ENCODE measurements around the gene HEATR5A.
"Not testable (repeated sequence)": the region's sequence is repeated elsewhere in the genome, so short reads cannot be mapped to it uniquely, and the experiment has no call there.

HEATR5A gene

DNA sequence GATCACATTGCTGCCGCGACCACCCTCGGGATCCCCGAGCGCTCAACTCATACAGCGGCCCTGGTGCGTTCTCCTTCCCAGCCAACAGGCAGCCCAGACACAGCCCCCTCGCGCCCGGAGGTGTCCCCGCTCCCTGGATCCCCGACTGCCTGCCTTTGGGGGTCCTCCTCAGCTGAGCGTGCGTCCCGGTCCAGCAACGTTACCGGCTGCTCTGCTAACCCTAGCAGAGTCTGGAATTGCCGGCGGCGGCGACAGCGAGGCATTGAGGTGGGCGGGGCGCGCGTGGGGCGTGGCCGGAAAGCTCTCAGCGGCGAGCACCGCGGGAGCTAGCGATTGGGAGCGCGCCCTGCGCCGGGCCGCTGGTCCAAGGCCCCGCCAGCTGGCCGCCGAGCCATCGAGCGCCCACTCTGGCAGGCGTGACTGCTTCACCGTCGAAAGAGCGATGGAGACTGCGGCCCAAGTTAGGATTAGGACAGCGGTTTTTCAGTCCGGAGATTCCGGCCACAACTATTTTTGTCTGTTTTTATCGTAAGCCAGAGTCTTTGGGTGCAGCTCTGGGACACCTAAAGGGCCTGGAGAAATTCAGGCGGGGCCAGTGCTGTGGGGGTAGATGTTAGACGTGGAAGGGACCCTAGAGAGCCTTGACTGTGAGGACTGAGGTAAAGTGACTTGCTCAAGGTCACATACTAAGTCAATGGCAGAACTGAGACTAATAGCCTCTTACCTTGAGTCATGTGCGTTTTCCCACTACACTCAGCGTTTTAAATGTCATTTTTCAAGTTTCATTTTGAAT lies at the start of gene HEATR5A:
HEATR5A (minus strand) TSS at position 232 of the 793 bp plus-strand sequence. CDS start 17,575 bp downstream, outside the sequence.
- DNase-seq: peak; percentile 77 to 90 (median 84)

DNA sequence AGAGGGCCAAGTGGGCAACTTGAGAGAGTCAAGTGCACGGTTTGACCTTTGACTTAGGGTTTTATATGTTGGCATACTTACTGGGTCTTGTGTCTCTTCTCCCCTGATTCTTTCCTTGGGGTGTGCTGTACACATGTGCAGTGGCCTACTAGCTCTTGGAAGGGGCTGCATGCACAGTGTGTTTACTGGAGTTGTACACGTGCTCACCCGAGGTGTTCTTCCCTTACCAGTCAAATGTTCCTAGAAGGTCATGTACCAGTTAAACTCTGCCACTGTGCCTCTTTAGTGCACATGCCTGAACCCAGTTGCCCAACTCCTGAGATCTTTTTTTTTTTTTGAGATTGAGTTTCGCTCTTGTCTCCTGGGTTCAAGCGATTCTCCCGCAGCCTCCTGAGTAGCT lies 46.2 kb upstream of the HEATR5A start:
- no peak for DNase-seq

DNA sequence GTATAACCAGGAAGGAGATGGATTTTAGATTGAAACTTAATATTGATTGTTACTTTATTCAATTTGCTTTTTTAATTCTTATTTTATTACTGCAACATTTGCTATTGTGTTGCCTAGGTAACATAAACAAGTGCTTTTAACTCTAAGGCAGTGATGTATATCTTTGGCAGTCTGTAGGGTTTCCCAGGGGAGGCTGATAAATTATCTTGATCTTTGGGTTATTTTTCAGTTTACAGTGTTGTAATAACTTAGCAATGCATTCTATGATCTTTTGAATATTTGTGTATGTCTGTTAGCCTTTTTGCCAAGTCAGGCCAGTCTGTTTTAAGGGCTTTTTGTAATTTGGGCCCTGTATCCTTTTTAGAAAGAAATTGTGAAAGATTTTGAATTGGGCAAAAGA lies 44.8 kb upstream of the HEATR5A start:
- DNase-seq: no peak

DNA sequence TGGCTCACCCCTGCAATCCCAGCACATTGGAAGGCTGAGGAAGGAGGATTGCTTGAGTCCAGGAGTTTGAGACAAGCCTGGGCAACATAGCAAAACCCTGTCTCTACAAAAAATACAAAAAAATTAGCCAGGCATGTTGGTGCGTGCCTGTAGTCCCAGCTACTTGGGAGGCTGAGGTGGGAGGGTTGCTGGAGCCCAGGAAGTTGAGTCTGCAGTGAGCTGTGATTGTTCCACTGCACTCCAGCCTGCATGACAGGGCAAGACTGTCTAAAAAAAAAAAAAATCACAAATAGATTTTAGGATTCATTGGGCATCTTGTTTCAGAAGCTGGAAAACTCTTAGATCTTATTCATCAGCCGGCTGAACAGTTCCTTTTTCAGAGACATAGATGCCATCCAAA lies 42.1 kb upstream of the HEATR5A start:
- DNase-seq: not testable (repeated sequence)

DNA sequence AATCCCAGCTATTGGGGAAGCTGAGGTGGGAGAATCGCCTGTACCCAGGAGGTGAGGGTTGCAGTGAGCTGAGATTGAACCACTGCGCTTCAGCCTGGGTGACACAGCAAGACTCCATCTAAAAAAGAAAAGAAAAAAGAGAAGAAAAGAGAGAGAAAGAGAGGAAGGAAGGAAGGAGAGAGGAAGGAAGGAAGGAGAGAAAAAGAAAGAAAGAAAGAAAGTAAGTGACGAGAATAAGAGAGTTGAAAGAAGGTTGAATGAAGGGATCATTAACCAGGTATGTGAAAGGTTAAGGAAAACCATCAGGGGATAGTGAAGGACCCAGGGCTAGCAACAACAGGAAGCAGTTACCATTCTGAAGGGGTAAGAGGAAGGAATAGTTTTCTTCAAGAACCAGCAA lies 41.2 kb upstream of the HEATR5A start:
- DNase-seq: no peak

GRCh38 chr14:31457665-31458659 lies 37.6 kb upstream of the HEATR5A start:
- no peak for DNase-seq

DNA sequence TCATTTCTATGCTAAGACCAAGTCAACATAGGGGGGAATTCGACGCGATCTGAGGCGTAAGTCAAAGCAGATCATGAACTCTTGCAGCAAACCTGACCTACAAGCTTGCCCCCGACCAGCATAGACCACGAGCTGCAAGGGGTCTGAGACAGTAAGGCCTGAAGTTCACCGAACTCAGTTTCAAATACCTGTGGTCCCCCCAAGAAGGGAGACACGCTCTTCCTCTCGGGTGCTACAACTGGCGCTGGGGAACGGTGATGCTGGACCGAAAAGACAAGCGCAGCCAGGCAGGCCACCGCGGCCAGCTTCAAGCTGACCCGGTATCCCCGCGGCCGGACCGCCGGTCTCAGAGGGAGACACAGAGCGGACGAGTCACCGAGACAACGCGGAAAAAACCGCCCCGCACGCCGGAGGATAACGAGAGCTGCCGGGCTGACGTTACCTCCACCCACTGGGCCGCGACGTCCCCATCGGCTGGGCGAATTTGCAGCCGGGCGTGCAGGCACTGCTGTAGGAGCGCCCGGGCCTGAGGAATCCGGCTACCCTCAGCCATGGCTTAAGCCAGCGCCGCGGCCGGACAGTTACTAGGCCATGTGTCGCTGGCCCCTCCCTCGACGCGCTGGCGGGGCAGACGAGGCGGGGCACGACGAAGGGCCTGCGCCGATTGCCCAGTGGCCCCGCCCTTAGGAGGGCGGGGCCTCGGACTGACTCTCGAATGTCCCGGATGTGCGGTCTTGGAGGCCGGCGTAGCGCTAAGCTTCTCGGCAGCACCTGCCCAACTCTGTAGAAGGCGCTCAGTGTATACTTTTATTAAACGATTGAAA lies 36.7 kb upstream of the HEATR5A start, which contains the start of gene DTD2:
DTD2 (minus strand) TSS at position 666 of the 824 bp plus-strand sequence; CDS start at position 553, 113 bp downstream.
- DNase-seq: peak; percentile 76 to 91 (median 86)

DNA sequence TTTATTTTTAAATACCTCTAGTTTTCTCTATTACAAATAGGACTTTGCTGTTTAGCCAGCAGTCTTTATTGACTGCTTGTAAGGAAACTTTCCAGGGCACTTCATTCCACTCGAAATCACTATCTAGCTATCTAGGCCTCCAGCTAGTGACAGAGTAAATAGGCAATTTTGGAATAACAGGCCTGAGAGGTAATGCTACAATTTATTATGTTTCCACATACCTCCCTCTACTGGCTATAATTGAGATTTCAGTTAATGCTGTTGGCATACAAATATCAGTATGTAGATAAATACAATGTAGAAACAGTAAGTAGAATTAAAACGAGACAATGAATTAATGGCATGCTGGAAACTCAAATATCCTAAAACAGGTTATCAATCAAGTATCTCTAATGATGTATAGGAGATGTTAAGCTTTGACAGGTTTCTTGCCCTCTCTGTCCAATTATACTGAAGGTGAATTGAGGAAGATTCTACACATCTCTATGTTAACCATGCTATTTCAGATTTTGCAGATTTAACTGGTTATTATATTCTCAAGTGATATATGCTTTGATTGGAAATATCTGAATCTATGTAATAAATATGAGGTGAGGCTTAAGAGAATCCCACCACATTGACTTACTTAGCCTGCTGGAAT lies 29.7 kb upstream of the HEATR5A start:
- DNase-seq: no peak

DNA sequence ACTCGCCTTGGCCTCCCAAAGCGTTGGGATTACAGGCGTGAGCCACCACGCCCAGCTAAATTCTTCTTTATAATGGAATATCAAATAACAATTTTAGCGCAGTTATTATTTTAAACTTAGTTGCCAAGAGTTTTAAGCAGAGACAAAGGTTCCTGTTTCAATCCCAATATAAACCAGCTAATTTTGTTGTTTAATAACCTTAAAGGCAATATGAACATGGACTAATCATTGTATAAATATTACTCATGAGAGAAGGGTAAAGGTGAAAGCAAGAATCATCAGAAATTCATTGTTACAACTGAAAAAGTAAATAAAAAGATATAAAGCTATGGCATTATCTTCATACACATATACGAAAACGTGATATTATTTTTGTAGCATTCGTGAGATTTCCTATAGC lies 28.8 kb upstream of the HEATR5A start:
- no peak for DNase-seq

DNA sequence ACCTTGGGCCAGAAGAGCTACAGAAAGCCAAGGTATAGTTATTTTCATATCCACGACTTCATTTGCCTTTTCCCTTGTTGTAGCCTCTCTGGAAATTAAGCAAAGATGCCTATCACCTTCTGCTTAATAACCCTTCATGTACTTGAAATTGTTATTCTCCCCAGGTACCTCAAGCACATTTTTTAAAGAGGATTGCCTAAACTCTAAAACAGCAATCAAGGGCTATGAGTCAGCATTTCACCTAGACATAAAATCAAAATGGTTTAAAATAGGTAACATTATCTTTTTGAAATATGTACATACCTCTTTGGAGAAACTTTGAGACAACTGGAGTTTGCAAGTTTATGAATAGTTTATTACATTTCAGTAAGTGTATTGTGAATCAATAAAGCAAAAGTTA lies 25.4 kb upstream of the HEATR5A start:
- DNase-seq: no peak

DNA sequence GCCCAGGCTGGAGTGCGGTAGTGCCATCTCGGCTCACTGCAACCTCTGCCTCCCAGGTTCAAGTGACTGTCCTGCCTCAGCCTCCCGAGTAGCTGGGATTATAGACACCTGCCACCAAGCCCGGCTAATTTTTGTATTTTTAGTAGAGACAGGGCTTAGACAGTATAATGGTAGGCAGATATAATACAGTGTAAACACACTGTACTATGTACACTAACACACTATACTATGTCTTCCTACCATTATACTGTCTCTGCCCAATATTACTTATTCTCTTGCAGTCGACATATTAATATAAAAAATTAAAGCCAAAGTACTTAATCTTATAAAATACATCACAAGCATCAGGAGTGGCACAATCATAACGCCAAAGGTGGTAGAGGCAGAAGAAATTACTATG lies 21.9 kb upstream of the HEATR5A start:
- no peak for DNase-seq

GRCh38 chr14:31441273-31442111 lies 21.1 kb upstream of the HEATR5A start:
- no peak for DNase-seq

GRCh38 chr14:31440280-31440679 lies 19.9 kb upstream of the HEATR5A start:
- no peak for DNase-seq

DNA sequence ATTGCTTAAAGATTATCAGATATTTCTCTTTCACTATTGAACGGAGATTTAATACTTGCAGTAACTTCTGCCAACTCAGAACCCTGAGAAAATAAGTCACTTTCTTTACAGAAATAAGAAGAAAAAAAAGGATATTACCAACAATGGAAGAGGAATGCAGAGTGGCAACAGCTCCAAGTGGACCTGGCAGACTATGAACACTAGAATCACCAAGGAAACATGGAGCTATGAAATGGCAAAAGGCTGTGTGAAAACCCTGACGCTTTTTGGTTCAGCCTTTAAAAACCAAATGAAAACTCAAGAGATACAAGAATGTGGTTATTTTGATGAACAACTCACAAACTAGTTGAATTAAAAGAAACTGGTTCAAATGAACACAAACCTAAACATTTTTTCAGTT lies 19.2 kb upstream of the HEATR5A start:
- no peak for DNase-seq

GRCh38 chr14:31437045-31437691 lies 16.8 kb upstream of the HEATR5A start:
- DNase-seq: not testable (repeated sequence)

DNA sequence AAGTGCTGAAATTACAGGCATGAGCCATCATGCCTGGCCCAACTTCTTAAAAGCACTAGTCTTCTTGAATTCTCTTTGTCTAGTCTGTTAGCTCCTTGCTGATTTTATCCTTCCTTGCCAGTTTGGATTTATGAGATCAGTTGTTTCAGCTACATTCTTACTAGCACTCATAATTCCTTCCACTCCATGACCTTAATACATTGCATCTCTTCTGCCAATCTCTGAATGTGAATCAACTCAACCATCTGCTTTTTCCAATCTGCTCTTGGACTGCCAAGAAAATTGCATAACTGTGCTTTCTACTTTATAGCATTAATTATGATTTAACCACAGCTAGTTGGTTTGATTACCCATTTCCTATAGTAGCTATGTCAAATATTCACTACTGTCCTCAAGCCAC lies 14.9 kb upstream of the HEATR5A start:
- DNase-seq: no peak

- DNase-seq: no peak
These were observed 10.4 kb upstream of the HEATR5A start for GRCh38 chr14:31430634-31431264.

DNA sequence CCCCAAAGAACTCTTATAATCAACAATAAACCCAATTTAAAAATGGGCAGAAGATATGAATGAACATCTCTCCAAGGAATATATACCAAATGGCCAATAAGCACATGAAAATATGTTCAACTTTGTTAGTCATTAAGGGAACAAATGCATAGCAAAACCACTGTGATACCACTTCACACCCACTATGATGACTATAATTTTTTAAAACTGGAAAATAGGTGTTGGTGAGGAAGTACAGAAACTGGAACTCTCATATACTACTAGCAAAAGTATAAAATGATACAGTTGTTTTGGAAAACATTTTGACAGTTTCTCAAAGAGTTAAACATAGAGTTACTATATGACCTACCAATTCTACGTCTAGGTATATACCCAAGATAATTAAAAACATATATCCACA lies 9.4 kb upstream of the HEATR5A start:
- no peak for DNase-seq

- no peak for DNase-seq
These were observed 7.7 kb upstream of the HEATR5A start for GRCh38 chr14:31428011-31428410.

DNA sequence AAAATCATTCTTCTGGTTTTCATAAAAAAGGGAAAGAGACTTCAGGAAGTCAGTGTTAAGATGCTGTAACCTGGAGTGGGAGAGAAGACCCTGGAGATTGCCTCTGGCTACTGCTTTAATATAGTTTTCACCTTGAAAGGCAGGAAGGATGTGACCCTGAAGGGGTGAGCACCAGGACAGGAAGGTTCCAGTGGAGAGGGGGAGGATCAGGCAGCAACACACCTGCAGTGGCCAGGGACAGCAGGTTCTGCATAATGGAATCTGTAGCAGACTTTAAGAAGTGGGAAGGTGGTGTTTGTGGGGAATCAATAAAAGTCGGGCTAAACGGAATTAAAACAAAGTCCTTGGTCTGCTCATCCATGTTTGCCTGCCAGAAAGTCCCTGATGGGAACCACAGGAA lies 6.3 kb upstream of the HEATR5A start:
- no peak for DNase-seq
